ENCODE results near the gene DRC1. TPM values are rescaled to one million over a fixed set of nuclear protein-coding genes. Genes with fewer than 3 reads are reported as not detected.

Gene DRC1
- total and polyA plus RNA-seq, 8 donors, result 0.92 to 7.9 (median 4.5) TPM; not detected in 1

DNA sequence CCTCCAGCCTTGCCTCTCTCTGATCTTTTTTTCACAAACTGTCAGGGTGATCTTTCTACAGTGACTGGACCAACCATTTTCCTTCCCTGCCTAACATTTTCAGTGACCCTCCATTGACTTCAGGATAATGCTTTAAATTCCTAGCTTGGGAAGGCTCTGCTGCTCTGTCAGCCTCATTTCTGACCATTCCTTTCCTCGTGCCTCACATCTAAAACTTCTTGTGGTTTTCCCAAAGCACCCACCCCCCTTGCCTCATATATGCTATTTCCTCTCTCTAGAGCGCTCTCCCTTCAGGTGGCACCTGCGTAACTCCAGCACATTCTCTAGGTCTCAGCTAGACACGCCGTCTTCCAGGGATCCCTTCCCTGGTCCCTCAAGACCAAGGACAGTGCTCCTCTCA, 37.2 kb downstream of the DRC1 start:
- Histone ChIP-seq H3K36me3 (no peaks in the 10 kb centered on the region), H3K4me3 (no peak overlapping the region), H3K27ac (no peak overlapping the region), H3K27me3 (no peaks in the 10 kb centered on the region), H3K9me3 (no peaks in the 10 kb centered on the region), H3K4me1 (no peaks in the 10 kb centered on the region)
- TF ChIP-seq CTCF (IDR thresholded peaks at IDR 0.05), result no peak
- no peak for DNase-seq
- intact Hi-C loops (cut with DNase I), result no loop called here
- ATAC-seq, result no peak

GRCh38 chr2:26442301-26442700, 40.6 kb downstream of the DRC1 start:
- H3K27ac ChIP-seq, result no peak overlapping the region
- DNase-seq (no peak), ATAC-seq (no peak)
- no peak for TF ChIP-seq CTCF (IDR thresholded peaks at IDR 0.05)
- no peaks in the 10 kb centered on the region for H3K27me3 ChIP-seq
- intact Hi-C loops (cut with DNase I), result no loop called here
- H3K36me3 ChIP-seq, result no peaks in the 10 kb centered on the region
- H3K9me3 ChIP-seq, result no peaks in the 10 kb centered on the region
- H3K4me1 ChIP-seq, result no peaks in the 10 kb centered on the region
- H3K4me3 ChIP-seq, result no peak overlapping the region

DNA sequence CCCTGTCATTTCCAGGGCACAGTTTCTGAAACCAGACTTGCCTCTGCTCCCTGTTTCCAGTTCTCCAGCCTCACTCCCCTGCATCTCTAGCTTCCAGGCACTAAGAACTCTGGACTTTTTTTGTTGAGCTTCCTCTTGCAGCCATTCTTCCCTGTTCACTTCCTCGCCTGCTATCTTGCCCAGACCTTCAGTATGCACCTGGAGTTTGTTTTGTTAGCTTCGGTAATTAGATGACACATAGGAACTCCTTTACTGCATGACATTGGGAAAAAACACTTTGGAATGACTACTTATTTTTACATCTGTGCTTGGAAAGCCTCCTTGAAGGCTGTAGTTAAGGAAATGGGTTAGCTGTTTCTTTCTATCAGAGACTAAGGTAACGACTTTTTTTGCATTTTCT, 41.0 kb downstream of the DRC1 start:
- Histone ChIP-seq H3K4me3 (no peak overlapping the region), H3K27ac (no peak overlapping the region), H3K27me3 (no peaks in the 10 kb centered on the region), H3K4me1 (no peaks in the 10 kb centered on the region), H3K9me3 (no peaks in the 10 kb centered on the region), H3K36me3 (no peaks in the 10 kb centered on the region)
- intact Hi-C loops (cut with DNase I), result no loop called here
- DNase-seq, result no peak
- no peak for ATAC-seq
- no peak for TF ChIP-seq CTCF (IDR thresholded peaks at IDR 0.05)

- H3K27me3 ChIP-seq, result no peaks in the 10 kb centered on the region
- no peaks in the 10 kb centered on the region for H3K4me1 ChIP-seq
- no peaks in the 10 kb centered on the region for H3K9me3 ChIP-seq
- no peak for ATAC-seq
- TF ChIP-seq CTCF (IDR thresholded peaks at IDR 0.05), result no peak
- H3K27ac ChIP-seq, result no peak overlapping the region
- H3K36me3 ChIP-seq, result no peaks in the 10 kb centered on the region
- DNase-seq, result no peak
- intact Hi-C loops (cut with DNase I), result no loop called here
- H3K4me3 ChIP-seq, result no peak overlapping the region
These were observed 42.5 kb downstream of the DRC1 start for GRCh38 chr2:26444236-26444635.

GRCh38 chr2:26448651-26449050, 46.9 kb downstream of the DRC1 start:
- DNase-seq (no peak), ATAC-seq (no peak)
- TF ChIP-seq CTCF (IDR thresholded peaks at IDR 0.05), result no peak
- Histone ChIP-seq H3K27me3 (no peaks in the 10 kb centered on the region), H3K36me3 (no peaks in the 10 kb centered on the region), H3K27ac (no peak overlapping the region), H3K4me3 (no peak overlapping the region), H3K4me1 (no peaks in the 10 kb centered on the region), H3K9me3 (no peaks in the 10 kb centered on the region)
- intact Hi-C loops (cut with DNase I), result no loop called here

All from left lung (tissue), 10 donors.